PC-9 (cell line): ENCODE results near the gene SHROOM3.

ENCODE experiments used
- EZH2 ChIP-seq: fragments of 200-600 bp; sonication (generic); IDR thresholded peaks from 2 replicates; pipeline ENCODE4 v1.8.0; 2017; ENCODE audit warnings: antibody characterized with exemption, low read depth
- TF ChIP-seq, protein P1 (sequence below): fragments of 200-600 bp; sonication (generic); conservative IDR thresholded peaks from 2 replicates; pipeline ENCODE4 v1.6.1; 2017; ENCODE audit warnings: mixed run types, antibody characterized with exemption, mild to moderate bottlenecking, moderate library complexity

DNA sequence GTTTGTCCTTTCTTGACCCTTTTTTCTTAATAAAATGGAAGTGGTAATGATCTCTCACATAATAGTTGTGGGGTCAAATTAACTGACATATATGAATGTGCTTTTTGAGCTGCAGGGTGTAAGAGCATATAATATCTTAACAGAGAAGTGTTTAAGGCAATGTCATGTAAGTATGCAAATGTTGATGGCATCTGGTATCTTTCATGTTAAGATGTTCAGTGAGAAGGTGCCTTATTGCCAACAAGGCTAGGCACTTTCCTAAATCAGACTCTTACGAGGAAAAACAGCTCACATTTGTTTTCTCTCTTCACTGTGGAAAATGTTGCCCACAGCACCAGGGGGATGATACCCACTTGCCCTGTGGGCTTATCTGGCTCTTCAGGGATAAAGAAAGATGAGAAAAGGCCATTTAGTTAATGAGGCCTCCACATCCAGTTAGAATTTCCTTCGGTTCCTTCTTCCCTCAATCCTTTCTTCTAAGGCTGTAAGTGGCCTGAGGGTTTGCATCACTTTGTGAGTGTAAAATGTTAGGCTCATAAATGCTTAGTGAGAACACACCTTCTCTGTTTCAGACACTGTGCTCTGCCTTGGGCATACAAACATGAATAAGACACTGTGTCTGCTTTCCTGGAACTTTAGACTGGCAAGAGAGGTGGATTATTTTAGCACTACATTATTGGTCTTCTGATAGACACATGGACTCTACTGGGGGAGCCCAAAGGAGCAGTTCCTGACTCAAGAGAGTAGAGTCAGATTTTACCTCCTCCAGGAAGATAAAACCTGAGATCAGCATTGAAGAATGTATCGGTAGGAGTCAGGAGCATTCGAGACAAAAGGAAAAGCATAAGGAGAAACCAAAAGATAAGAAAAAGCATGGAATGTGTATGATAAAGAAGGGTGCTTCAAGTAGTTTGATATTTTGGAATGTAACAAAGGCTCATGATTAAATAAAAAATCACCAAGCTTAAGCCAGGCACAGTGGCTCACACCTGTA lies 327.4 kb downstream of the SHROOM3 start:
- TF ChIP-seq, protein P1, sequence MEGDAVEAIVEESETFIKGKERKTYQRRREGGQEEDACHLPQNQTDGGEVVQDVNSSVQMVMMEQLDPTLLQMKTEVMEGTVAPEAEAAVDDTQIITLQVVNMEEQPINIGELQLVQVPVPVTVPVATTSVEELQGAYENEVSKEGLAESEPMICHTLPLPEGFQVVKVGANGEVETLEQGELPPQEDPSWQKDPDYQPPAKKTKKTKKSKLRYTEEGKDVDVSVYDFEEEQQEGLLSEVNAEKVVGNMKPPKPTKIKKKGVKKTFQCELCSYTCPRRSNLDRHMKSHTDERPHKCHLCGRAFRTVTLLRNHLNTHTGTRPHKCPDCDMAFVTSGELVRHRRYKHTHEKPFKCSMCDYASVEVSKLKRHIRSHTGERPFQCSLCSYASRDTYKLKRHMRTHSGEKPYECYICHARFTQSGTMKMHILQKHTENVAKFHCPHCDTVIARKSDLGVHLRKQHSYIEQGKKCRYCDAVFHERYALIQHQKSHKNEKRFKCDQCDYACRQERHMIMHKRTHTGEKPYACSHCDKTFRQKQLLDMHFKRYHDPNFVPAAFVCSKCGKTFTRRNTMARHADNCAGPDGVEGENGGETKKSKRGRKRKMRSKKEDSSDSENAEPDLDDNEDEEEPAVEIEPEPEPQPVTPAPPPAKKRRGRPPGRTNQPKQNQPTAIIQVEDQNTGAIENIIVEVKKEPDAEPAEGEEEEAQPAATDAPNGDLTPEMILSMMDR, result no peak
- TF ChIP-seq EZH2, result no peak
